OCI-LY7 (cell line): ENCODE measurements around the gene SFXN5. TPM values are rescaled to one million over a fixed set of nuclear protein-coding genes. Genes with fewer than 3 reads are reported as not detected.

Experiments used
- BruUV-seq: library from RNA; stranded (reverse); fragments of 400-500 nt; replicated peaks from 2 replicates; lab custom pipeline; 2021; lab: Mats Ljungman, UMichigan
- CTCF ChIA-PET: fragments of 300-600 bp; sonication (Branson Sonifier 250); formaldehyde crosslinking; loops from one replicate; lab custom pipeline; 2022; ENCODE audit warnings: antibody characterized with exemption; ENCODE audit not compliant: unreplicated experiment; lab: Charles Lee
- POLR2A ChIA-PET: fragments of 300-600 bp; sonication (Branson Sonifier 250); formaldehyde crosslinking; loops from one replicate; lab custom pipeline; 2022; ENCODE audit warnings: antibody characterized with exemption; lab: Charles Lee
- DNase-seq: peaks from one replicate; pipeline ENCODE4 v3.0.0-alpha.2; 2015; ENCODE audit warnings: low spot score
- H2AFZ ChIP-seq: fragments of 200-600 bp; sonication (generic), shearing (Covaris generic); 2 replicates; pipeline ENCODE4 v1.6.1; 2014; ENCODE audit warnings: mild to moderate bottlenecking, antibody characterized with exemption, low read length, moderate library complexity
- H3K27ac ChIP-seq: fragments of 200-600 bp; sonication (generic); 2 replicates; pipeline ENCODE4 v1.5.1; 2014; ENCODE audit warnings: mixed run types, low read depth, mild to moderate bottlenecking, moderate library complexity, low read length, inconsistent platforms; ENCODE audit not compliant: poor library complexity, severe bottlenecking
- H3K36me3 ChIP-seq: fragments of 200-600 bp; sonication (generic); 2 replicates; pipeline ENCODE4 v1.6.1; 2014; ENCODE audit warnings: mild to moderate bottlenecking, antibody characterized with exemption, low read length, moderate library complexity, mixed read lengths; ENCODE audit not compliant: insufficient read depth
- H3K4me1 ChIP-seq: fragments of 200-600 bp; sonication (generic); 2 replicates; pipeline ENCODE4 v1.5.1; 2014; ENCODE audit warnings: mild to moderate bottlenecking, low read length; ENCODE audit not compliant: insufficient read depth, poor library complexity, severe bottlenecking
- H3K4me2 ChIP-seq: fragments of 200-600 bp; sonication (generic); 2 replicates; pipeline ENCODE4 v1.6.1; 2014; ENCODE audit warnings: mild to moderate bottlenecking, low read length
- H3K4me3 ChIP-seq: fragments of 200-600 bp; sonication (generic); 2 replicates; pipeline ENCODE4 v1.5.1; 2014; ENCODE audit warnings: mild to moderate bottlenecking, low read depth, low read length; ENCODE audit not compliant: poor library complexity, severe bottlenecking
- H3K79me2 ChIP-seq: fragments of 200-600 bp; sonication (generic); 2 replicates; pipeline ENCODE4 v1.6.1; 2016; ENCODE audit warnings: low read depth, mild to moderate bottlenecking, low read length, moderate library complexity, mixed read lengths; ENCODE audit not compliant: insufficient read depth
- H3K9me2 ChIP-seq: fragments of 200-600 bp; sonication (generic); 2 replicates; pipeline ENCODE4 v1.6.1; 2016; ENCODE audit warnings: mild to moderate bottlenecking, low read length, mixed read lengths; ENCODE audit not compliant: insufficient read depth
- H3K9me3 ChIP-seq: fragments of 200-600 bp; sonication (generic); 2 replicates; pipeline ENCODE4 v1.6.1; 2014; ENCODE audit warnings: mild to moderate bottlenecking, mixed run types, low read length, mixed read lengths
- H4K20me1 ChIP-seq: fragments of 200-600 bp; sonication (generic); 2 replicates; pipeline ENCODE4 v1.6.1; 2014; ENCODE audit warnings: mild to moderate bottlenecking, antibody characterized with exemption, low read length, moderate library complexity, mixed read lengths; ENCODE audit not compliant: insufficient read depth
- EZH2phosphoT487 ChIP-seq: fragments of 200-600 bp; sonication (generic); IDR thresholded peaks from 2 replicates; pipeline ENCODE4 v1.6.1; 2018; ENCODE audit warnings: low read depth, borderline replicate concordance, mild to moderate bottlenecking, mixed run types, antibody characterized with exemption, low read length, moderate library complexity, mixed read lengths
- intact Hi-C: fragments of 100-400 bp; cut with micrococcal nuclease; formaldehyde crosslinking; loops from one replicate; pipeline ENCODE4 v1.10.0; 2022; ENCODE audit not compliant: unreplicated experiment
- total RNA-seq, 2 experiments: library from RNA; depleted of rRNA in 1 of 2; stranded (reverse); fragments of >200 nt in 1 of 2; shearing (Covaris generic) in 1 of 2; gene quantifications; 2 replicates each; pipeline ENCODE4 v1.2.3, GENCODE V29; 2014 to 2022
- TF ChIP-seq, protein P1 (sequence below): fragments of 200-600 bp; sonication (generic); conservative IDR thresholded peaks from 2 replicates; pipeline ENCODE4 v1.5.1; 2014; ENCODE audit warnings: mild to moderate bottlenecking, antibody characterized with exemption, low read length, moderate library complexity, mixed read lengths

The SFXN5 gene
- total RNA-seq, 2 experiments from 2014 or later = 4.5 to 10.5 TPM

DNA sequence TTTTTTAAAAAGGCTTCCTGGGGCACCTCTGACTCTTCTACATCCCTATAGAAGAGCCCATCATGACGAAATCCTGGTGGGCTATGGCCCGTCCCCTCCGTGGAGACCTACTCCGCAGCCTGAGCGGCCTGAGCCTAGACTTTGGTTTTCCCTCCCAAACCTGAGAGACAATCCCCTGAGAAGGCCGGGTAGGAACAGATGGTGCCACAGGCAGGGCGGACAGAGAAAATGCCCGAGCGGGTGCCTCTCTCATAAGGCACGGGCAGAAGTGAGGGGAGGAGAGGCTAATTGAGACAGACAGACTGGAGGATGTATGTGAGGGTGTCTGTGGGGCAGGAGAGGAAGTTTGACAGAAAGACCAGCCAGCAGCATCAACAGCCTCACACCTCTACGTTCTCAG, 20.2 kb upstream of the SFXN5 start:
- TF ChIP-seq, protein P1, sequence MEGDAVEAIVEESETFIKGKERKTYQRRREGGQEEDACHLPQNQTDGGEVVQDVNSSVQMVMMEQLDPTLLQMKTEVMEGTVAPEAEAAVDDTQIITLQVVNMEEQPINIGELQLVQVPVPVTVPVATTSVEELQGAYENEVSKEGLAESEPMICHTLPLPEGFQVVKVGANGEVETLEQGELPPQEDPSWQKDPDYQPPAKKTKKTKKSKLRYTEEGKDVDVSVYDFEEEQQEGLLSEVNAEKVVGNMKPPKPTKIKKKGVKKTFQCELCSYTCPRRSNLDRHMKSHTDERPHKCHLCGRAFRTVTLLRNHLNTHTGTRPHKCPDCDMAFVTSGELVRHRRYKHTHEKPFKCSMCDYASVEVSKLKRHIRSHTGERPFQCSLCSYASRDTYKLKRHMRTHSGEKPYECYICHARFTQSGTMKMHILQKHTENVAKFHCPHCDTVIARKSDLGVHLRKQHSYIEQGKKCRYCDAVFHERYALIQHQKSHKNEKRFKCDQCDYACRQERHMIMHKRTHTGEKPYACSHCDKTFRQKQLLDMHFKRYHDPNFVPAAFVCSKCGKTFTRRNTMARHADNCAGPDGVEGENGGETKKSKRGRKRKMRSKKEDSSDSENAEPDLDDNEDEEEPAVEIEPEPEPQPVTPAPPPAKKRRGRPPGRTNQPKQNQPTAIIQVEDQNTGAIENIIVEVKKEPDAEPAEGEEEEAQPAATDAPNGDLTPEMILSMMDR = no peak
- no peak for TF ChIP-seq EZH2phosphoT487
- intact Hi-C loops = no loop called here
- BruUV-seq = no TSS peak
- no peak overlapping the region for H3K27ac ChIP-seq
- H3K4me3 ChIP-seq = no peak overlapping the region
- H4K20me1 ChIP-seq = no peaks in the 10 kb centered on the region
- H3K36me3 ChIP-seq = no peaks in the 10 kb centered on the region
- CTCF ChIA-PET = no interaction called here
- POLR2A ChIA-PET = no interaction called here
- no peaks in the 10 kb centered on the region for H3K9me2 ChIP-seq
- no peak for DNase-seq
- no peaks in the 10 kb centered on the region for H3K4me1 ChIP-seq
- no peaks in the 10 kb centered on the region for H3K79me2 ChIP-seq
- no peaks in the 10 kb centered on the region for H3K9me3 ChIP-seq
- H2AFZ ChIP-seq = no peak overlapping the region
- H3K4me2 ChIP-seq = no peak overlapping the region

DNA sequence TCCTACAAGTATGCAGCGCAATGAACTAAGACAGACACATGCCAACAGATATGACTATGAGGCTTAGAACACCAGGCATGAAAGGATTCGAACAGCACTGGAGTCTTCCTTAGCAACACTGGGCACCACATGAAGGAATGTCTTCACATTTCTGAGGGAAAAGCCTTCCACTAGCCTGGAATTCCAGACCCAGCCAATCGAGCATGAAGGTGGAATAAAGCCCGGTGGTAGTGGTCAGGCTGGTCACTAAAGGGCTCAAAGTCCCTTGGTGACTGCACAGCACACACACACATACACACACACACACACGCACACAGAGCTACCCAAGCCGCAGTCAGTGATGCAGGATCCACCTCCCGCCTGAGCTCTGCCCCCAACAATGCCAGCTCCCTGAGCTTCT, 19.7 kb upstream of the SFXN5 start:
- DNase-seq = no peak
- no TSS peak for BruUV-seq
- POLR2A ChIA-PET = no interaction called here

More for the DNA sequence above, 19.7 kb upstream of the SFXN5 start:
- H3K27ac ChIP-seq = no peak overlapping the region
- CTCF ChIA-PET = no interaction called here
- no peaks in the 10 kb centered on the region for H3K9me2 ChIP-seq
- H3K9me3 ChIP-seq = no peaks in the 10 kb centered on the region
- intact Hi-C loops = no loop called here
- no peak for TF ChIP-seq EZH2phosphoT487
- TF ChIP-seq, protein P1 = no peak
- H4K20me1 ChIP-seq = no peaks in the 10 kb centered on the region
- no peaks in the 10 kb centered on the region for H3K4me1 ChIP-seq
- no peaks in the 10 kb centered on the region for H3K36me3 ChIP-seq
- no peak overlapping the region for H2AFZ ChIP-seq
- H3K4me2 ChIP-seq = no peak overlapping the region
- no peak overlapping the region for H3K4me3 ChIP-seq
- no peaks in the 10 kb centered on the region for H3K79me2 ChIP-seq
